ENCODE results near the gene PCCA. TPM values are rescaled to one million over a fixed set of nuclear protein-coding genes. Genes with fewer than 3 reads are reported as not detected.
"Not testable (repeated sequence)": the region's sequence is repeated elsewhere in the genome, so short reads cannot be mapped to it uniquely, and the experiment has no call there.

The PCCA gene
- polyA plus RNA-seq, 4 donors, result 3.0 to 24.7 (median 14.8) TPM

DNA sequence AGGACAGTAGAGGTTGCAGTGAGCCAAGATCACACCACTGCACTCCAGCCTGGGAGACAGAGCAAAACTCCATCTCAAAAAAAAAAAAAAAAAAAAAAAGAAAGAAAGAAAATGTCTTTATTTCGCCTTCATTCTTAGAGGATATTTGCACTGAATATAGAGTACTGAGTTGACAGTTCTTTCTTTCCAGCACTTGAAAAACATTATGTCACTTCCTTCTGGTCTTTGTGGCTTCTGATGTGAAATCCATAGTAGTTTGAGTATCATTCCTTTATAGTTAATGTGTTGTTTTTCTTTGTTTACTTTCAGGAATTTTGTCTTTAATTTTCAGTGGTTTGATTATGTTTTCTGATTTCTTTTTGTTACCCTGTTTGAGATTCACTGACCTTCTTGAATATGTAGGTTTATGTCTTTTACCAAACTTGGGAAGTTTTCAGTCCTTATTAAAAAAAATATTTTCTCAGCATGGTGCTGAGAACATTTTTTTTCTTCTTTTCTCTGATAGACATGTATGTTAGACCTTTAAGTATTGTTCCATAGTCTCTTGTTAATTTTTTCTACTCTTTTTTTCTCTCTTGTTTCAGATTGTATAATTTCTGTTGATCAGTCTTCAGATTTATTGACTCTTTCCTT, 50.1 kb downstream of the PCCA start:
- H3K9me3 ChIP-seq (ENCODE audit: control insufficient read depth in 2 of 2, insufficient read depth in 1 of 2, low read depth in 1 of 2, low read length in 1 of 2), result peaks cover 0 to 6% of the 10 kb centered on the region in 2 donors
- no peaks in the 10 kb centered on the region for H3K27me3 ChIP-seq (ENCODE audit: control insufficient read depth in 3 of 3, insufficient read depth in 3 of 3, low read length in 3 of 3)
- no peak overlapping the region for H3K27ac ChIP-seq (ENCODE audit: low read depth in 1 of 3, low read length in 2 of 3)
- H3K36me3 ChIP-seq (ENCODE audit: control insufficient read depth in 3 of 3, insufficient read depth in 2 of 3, low read depth in 1 of 3, low read length in 3 of 3), result peaks cover 0 to 4% (median under 1%) of the 10 kb centered on the region in 3 donors
- no peak for DNase-seq
- H3K4me3 ChIP-seq (ENCODE audit: low read depth in 1 of 3, low read length in 3 of 3), result no peak overlapping the region
- FAIRE-seq, result peak; percentile 33
- 76 to 100% (median 93%) methylated on average over 1 of the region's 1 CpG for WGBS, 3 donors
- no peaks in the 10 kb centered on the region for H3K4me1 ChIP-seq (ENCODE audit: control insufficient read depth in 3 of 3, insufficient read depth in 2 of 3, low read depth in 1 of 3, low read length in 2 of 3)

DNA sequence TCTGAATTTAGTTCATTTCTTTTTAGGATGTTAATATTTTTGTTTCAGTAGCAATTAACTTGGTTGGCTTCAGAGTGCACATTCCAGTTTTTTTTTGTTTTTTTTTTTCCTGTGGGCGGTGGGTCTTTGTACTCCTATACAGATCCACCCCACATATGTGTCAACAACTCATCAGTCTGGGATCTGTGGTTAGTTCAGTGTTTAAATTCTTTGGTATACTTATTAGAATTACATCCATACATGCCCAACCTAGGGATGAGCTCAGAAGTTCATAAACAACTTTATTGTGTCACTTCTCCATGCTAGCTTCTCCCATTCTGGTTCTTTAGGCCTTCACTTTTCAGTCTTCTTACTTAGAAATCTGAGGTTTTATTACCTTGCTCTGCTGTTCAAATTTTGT, 50.9 kb downstream of the PCCA start:
- no peak overlapping the region for H3K27ac ChIP-seq (ENCODE audit: low read depth in 1 of 3, low read length in 2 of 3)
- peaks cover 0 to 4% (median 0%) of the 10 kb centered on the region in 3 donors for H3K36me3 ChIP-seq (ENCODE audit: control insufficient read depth in 3 of 3, insufficient read depth in 2 of 3, low read depth in 1 of 3, low read length in 3 of 3)
- H3K27me3 ChIP-seq (ENCODE audit: control insufficient read depth in 3 of 3, insufficient read depth in 3 of 3, low read length in 3 of 3), result no peaks in the 10 kb centered on the region
- no peak overlapping the region for H3K4me3 ChIP-seq (ENCODE audit: low read depth in 1 of 3, low read length in 3 of 3)
- WGBS, 3 donors, result 100% methylated on average over 1 of the region's 1 CpG
- H3K9me3 ChIP-seq (ENCODE audit: control insufficient read depth in 2 of 2, insufficient read depth in 1 of 2, low read depth in 1 of 2, low read length in 1 of 2), result peaks cover 0 to 6% of the 10 kb centered on the region in 2 donors
- no peaks in the 10 kb centered on the region for H3K4me1 ChIP-seq (ENCODE audit: control insufficient read depth in 3 of 3, insufficient read depth in 2 of 3, low read depth in 1 of 3, low read length in 2 of 3)
- no peak for DNase-seq
- no peak for FAIRE-seq

DNA sequence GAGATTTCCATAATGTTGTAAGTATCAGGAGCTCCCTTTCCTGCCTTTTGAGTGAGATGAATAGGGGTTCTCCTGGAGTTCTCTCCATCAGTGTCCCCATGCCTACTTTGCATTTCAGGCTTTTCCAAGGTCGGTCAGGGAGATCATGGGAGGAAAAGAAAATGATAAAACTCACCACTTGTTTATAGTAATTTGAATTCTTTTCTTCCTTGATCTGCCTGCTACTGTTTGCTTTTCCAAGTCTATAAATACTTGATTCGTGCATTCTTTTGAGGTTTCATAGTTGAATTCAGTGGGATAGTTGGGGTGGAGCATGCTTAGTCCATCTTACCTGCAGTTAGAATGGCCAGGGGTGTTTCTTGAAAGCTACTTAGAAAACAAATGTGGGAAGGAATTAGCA, 51.5 kb downstream of the PCCA start:
- 68 to 72% (median 71%) methylated on average over 2 of the region's 2 CpGs for WGBS, 3 donors
- peak in 1 of 2 donors; percentile 3 for DNase-seq
- no peaks in the 10 kb centered on the region for H3K27me3 ChIP-seq (ENCODE audit: control insufficient read depth in 3 of 3, insufficient read depth in 3 of 3, low read length in 3 of 3)
- FAIRE-seq, result no peak
- peaks cover 0 to 4% (median 0%) of the 10 kb centered on the region in 3 donors for H3K36me3 ChIP-seq (ENCODE audit: control insufficient read depth in 3 of 3, insufficient read depth in 2 of 3, low read depth in 1 of 3, low read length in 3 of 3)
- H3K4me1 ChIP-seq (ENCODE audit: control insufficient read depth in 3 of 3, insufficient read depth in 2 of 3, low read depth in 1 of 3, low read length in 2 of 3), result no peaks in the 10 kb centered on the region
- H3K27ac ChIP-seq (ENCODE audit: low read depth in 1 of 3, low read length in 2 of 3), result no peak overlapping the region
- H3K4me3 ChIP-seq (ENCODE audit: low read depth in 1 of 3, low read length in 3 of 3), result no peak overlapping the region
- H3K9me3 ChIP-seq (ENCODE audit: control insufficient read depth in 2 of 2, insufficient read depth in 1 of 2, low read depth in 1 of 2, low read length in 1 of 2), result peaks cover 0 to 6% of the 10 kb centered on the region in 2 donors

DNA sequence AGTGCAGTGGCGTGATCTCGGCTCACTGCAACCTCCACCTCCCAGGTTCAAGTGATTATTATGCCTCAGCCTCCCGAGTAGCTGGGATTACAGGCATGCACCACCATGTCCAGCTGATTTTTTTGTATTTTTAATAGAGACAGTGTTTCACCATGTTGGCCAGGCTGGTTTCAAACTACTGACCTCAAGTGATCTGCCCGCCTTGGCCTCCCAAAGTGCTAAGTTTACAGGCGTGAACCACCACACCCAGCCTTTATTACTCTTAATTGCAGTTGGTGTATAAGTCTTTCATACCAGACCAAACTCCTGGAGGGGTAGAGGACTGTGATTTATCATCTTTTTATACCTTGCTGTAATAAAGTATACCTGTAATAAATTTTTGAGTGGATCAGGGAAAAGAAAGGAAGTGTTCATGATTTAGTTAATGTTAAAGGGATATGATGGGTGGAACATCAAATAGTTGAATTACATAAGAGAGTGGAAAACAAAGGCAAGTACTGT, 52.6 kb downstream of the PCCA start:
- not testable (repeated sequence) for H3K27ac ChIP-seq (ENCODE audit: low read depth in 1 of 3, low read length in 2 of 3); H3K4me1 ChIP-seq (ENCODE audit: control insufficient read depth in 3 of 3, insufficient read depth in 2 of 3, low read depth in 1 of 3, low read length in 2 of 3); H3K27me3 ChIP-seq (ENCODE audit: control insufficient read depth in 3 of 3, insufficient read depth in 3 of 3, low read length in 3 of 3); H3K36me3 ChIP-seq (ENCODE audit: control insufficient read depth in 3 of 3, insufficient read depth in 2 of 3, low read depth in 1 of 3, low read length in 3 of 3); H3K4me3 ChIP-seq (ENCODE audit: low read depth in 1 of 3, low read length in 3 of 3)
- FAIRE-seq, result peak; percentile 83
- DNase-seq, result peak in 1 of 2 donors; percentile 85
- 52 to 71% (median 64%) methylated on average over 5 of the region's 5 CpGs for WGBS, 3 donors
- H3K9me3 ChIP-seq (ENCODE audit: control insufficient read depth in 2 of 2, insufficient read depth in 1 of 2, low read depth in 1 of 2, low read length in 1 of 2), result peaks cover 0 to 13% of the 10 kb centered on the region in 2 donors

DNA sequence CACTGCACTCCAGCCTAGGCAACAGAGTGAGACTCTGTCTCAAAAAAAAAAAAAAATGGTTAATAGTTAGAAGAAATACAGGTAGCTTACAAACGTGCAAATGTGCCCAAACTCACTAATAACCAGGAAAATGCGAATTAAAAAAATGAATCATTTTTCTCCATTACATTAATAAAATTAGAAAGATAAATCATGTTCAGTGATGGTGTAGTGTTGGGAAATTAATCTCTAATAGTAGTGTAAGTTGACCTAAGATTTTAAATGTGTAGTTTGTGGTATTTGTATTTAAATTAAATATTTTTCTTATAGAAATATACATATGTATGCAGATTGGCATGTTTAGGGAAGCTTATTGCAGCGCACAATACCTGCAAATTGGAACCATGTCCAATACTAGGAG, 57.6 kb downstream of the PCCA start:
- H3K4me1 ChIP-seq (ENCODE audit: control insufficient read depth in 3 of 3, insufficient read depth in 2 of 3, low read depth in 1 of 3, low read length in 2 of 3), result no peaks in the 10 kb centered on the region
- no peak for FAIRE-seq
- no peaks in the 10 kb centered on the region for H3K27me3 ChIP-seq (ENCODE audit: control insufficient read depth in 3 of 3, insufficient read depth in 3 of 3, low read length in 3 of 3)
- peaks cover 0 to 10% (median 0%) of the 10 kb centered on the region in 3 donors for H3K36me3 ChIP-seq (ENCODE audit: control insufficient read depth in 3 of 3, insufficient read depth in 2 of 3, low read depth in 1 of 3, low read length in 3 of 3)
- WGBS, 3 donors, result 95 to 99% (median 97%) methylated on average over 3 of the region's 3 CpGs
- H3K9me3 ChIP-seq (ENCODE audit: control insufficient read depth in 2 of 2, insufficient read depth in 1 of 2, low read depth in 1 of 2, low read length in 1 of 2), result peaks cover 0 to 11% of the 10 kb centered on the region in 2 donors
- no peak overlapping the region for H3K27ac ChIP-seq (ENCODE audit: low read depth in 1 of 3, low read length in 2 of 3)
- no peak for DNase-seq
- no peak overlapping the region for H3K4me3 ChIP-seq (ENCODE audit: low read depth in 1 of 3, low read length in 3 of 3)

DNA sequence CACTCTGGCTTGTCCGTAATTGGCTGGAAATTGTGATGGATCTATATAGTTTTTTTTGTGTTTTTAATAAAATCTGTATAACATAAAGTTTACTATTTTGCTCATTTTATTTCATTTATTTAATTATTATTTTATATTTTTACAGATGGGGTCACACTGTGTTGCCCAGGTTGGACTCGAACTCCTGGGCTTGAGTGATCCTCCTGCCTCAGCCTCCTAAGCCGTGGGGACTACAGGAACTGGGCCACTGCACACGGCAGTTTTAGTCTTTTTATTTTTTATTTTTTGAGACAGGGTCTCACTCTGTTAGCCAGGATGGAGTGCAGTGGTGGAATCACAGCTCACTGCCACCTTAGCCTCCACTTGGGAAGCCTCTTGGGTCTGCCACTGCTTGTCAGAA, 58.9 kb downstream of the PCCA start:
- WGBS, 3 donors, result 93 to 99% (median 97%) methylated on average over 4 of the region's 4 CpGs
- peaks cover 0 to 8% (median 0%) of the 10 kb centered on the region in 3 donors for H3K36me3 ChIP-seq (ENCODE audit: control insufficient read depth in 3 of 3, insufficient read depth in 2 of 3, low read depth in 1 of 3, low read length in 3 of 3)
- no peaks in the 10 kb centered on the region for H3K4me1 ChIP-seq (ENCODE audit: control insufficient read depth in 3 of 3, insufficient read depth in 2 of 3, low read depth in 1 of 3, low read length in 2 of 3)
- no peak for DNase-seq
- H3K9me3 ChIP-seq (ENCODE audit: control insufficient read depth in 2 of 2, insufficient read depth in 1 of 2, low read depth in 1 of 2, low read length in 1 of 2), result peaks cover 0 to 11% of the 10 kb centered on the region in 2 donors
- no peak overlapping the region for H3K27ac ChIP-seq (ENCODE audit: low read depth in 1 of 3, low read length in 2 of 3)
- H3K27me3 ChIP-seq (ENCODE audit: control insufficient read depth in 3 of 3, insufficient read depth in 3 of 3, low read length in 3 of 3), result no peaks in the 10 kb centered on the region
- FAIRE-seq, result no peak
- H3K4me3 ChIP-seq (ENCODE audit: low read depth in 1 of 3, low read length in 3 of 3), result no peak overlapping the region

DNA sequence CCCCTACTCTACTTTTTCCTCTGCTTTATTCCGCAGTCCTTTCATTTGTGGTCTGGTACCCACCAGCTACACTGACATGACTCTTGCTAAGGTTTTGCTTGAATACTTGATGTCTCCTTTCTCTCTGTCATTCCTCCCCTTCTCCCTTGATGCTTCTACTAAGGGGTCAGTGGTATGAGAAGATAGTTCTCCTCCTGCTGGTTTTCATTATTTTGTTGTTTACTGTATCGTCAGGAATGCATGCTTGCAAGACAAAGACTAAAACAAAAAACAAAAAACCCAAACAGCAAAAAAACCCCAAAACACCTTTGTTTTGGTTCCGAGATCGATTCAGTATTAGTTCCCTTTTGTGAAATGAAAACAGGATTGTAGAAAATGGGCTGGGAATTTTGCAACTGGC, 59.5 kb downstream of the PCCA start:
- H3K4me1 ChIP-seq (ENCODE audit: control insufficient read depth in 3 of 3, insufficient read depth in 2 of 3, low read depth in 1 of 3, low read length in 2 of 3), result no peaks in the 10 kb centered on the region
- H3K27me3 ChIP-seq (ENCODE audit: control insufficient read depth in 3 of 3, insufficient read depth in 3 of 3, low read length in 3 of 3), result no peaks in the 10 kb centered on the region
- H3K27ac ChIP-seq (ENCODE audit: low read depth in 1 of 3, low read length in 2 of 3), result no peak overlapping the region
- FAIRE-seq (no peak), DNase-seq (no peak)
- WGBS, 3 donors, result 90 to 95% (median 94%) methylated on average over 4 of the region's 4 CpGs
- no peak overlapping the region for H3K4me3 ChIP-seq (ENCODE audit: low read depth in 1 of 3, low read length in 3 of 3)
- peaks cover 0 to 8% (median 0%) of the 10 kb centered on the region in 3 donors for H3K36me3 ChIP-seq (ENCODE audit: control insufficient read depth in 3 of 3, insufficient read depth in 2 of 3, low read depth in 1 of 3, low read length in 3 of 3)
- peaks cover 0 to 11% of the 10 kb centered on the region in 2 donors for H3K9me3 ChIP-seq (ENCODE audit: control insufficient read depth in 2 of 2, insufficient read depth in 1 of 2, low read depth in 1 of 2, low read length in 1 of 2)

DNA sequence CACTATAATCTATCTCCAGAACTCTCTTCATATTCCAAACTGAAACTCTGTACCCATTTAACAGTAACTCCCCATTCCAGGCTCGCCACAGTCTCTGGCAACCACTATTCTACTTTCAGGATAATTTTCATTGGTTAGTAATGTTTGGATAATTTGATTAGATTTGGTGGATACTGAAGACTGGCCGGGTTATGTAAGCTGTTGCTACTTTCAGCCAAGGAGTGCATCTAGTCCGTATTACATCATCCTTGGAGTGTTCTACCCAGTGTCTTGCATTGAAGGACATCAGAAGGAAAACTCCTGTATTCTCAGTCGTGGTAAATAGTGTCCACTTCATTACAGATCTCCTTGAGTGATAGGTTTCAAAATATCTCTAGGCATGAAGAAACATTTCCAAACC, 60.5 kb downstream of the PCCA start:
- Histone ChIP-seq H3K4me3 (ENCODE audit: low read depth in 1 of 3, low read length in 3 of 3) (no peak overlapping the region), H3K27ac (ENCODE audit: low read depth in 1 of 3, low read length in 2 of 3) (no peak overlapping the region), H3K9me3 (ENCODE audit: control insufficient read depth in 2 of 2, insufficient read depth in 1 of 2, low read depth in 1 of 2, low read length in 1 of 2) (peaks cover 0 to 11% of the 10 kb centered on the region in 2 donors), H3K4me1 (ENCODE audit: control insufficient read depth in 3 of 3, insufficient read depth in 2 of 3, low read depth in 1 of 3, low read length in 2 of 3) (no peaks in the 10 kb centered on the region), H3K36me3 (ENCODE audit: control insufficient read depth in 3 of 3, insufficient read depth in 2 of 3, low read depth in 1 of 3, low read length in 3 of 3) (peaks cover 0 to 8% (median 0%) of the 10 kb centered on the region in 3 donors), H3K27me3 (ENCODE audit: control insufficient read depth in 3 of 3, insufficient read depth in 3 of 3, low read length in 3 of 3) (no peaks in the 10 kb centered on the region)
- DNase-seq (no peak), FAIRE-seq (no peak)
- 81 to 87% (median 82%) methylated on average over 4 of the region's 4 CpGs for WGBS, 3 donors

DNA sequence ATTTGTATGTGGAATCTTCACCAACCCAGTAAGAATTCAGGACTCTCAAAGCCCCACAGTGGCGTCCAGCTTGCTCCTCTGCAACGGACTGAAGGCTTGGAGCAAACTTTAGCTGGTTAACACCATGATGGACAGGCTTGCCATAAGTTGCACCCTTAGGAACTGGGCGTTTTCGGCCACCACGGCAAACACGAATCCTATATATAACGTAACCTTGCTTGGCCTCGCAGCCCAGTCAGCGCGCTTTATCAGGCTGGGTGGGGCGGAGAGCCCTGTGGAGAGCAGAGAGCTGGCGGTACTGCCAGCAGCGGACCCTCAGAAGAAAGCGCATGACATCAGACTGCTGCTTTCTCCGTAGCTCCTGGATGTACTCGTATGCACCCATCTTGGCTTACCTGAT, 61.8 kb downstream of the PCCA start:
- WGBS, 3 donors, result 96 to 97% (median 96%) methylated on average over 16 of the region's 16 CpGs
- FAIRE-seq; H3K27ac ChIP-seq (ENCODE audit: low read depth in 1 of 3, low read length in 2 of 3); H3K27me3 ChIP-seq (ENCODE audit: control insufficient read depth in 3 of 3, insufficient read depth in 3 of 3, low read length in 3 of 3); H3K4me1 ChIP-seq (ENCODE audit: control insufficient read depth in 3 of 3, insufficient read depth in 2 of 3, low read depth in 1 of 3, low read length in 2 of 3); DNase-seq; H3K4me3 ChIP-seq (ENCODE audit: low read depth in 1 of 3, low read length in 3 of 3): not testable (repeated sequence)
- Histone ChIP-seq H3K36me3 (ENCODE audit: control insufficient read depth in 3 of 3, insufficient read depth in 2 of 3, low read depth in 1 of 3, low read length in 3 of 3) (peaks cover 0 to 12% (median 0%) of the 10 kb centered on the region in 3 donors), H3K9me3 (ENCODE audit: control insufficient read depth in 2 of 2, insufficient read depth in 1 of 2, low read depth in 1 of 2, low read length in 1 of 2) (peaks cover 0 to 11% of the 10 kb centered on the region in 2 donors)

Data from small intestine (tissue), 7 donors.